SK-N-SH (cell line): Measurements from ENCODE around the gene DENND2C. TPM values are rescaled to one million over a fixed set of nuclear protein-coding genes. Genes with fewer than 3 reads are reported as not detected.

ENCODE experiments used
- CTCF ChIA-PET: fragments of 300-600, 350-600 bp; formaldehyde crosslinking; extraction: SDS; loops from one replicate; lab custom pipeline; 2021; lab: Yijun Ruan, JAX
- POLR2A ChIA-PET: fragments of 350-600 bp; sonication (Branson Sonifier 250); formaldehyde crosslinking; extraction: SDS; loops from one replicate; lab custom pipeline; 2020; ENCODE audit warnings: antibody characterized with exemption, inconsistent platforms; lab: Yijun Ruan, JAX
- DNase-seq: peaks from one replicate; pipeline ENCODE4 v3.0.0; 2012
- H2AFZ ChIP-seq: fragments of 200-600 bp; sonication (generic); 2 replicates; pipeline ENCODE4 v1.8.1; 2016; ENCODE audit warnings: antibody characterized with exemption, mild to moderate bottlenecking, low read depth
- H3F3A ChIP-seq: fragments of 200-600 bp; sonication (generic); replicated peaks from 2 replicates; pipeline ENCODE3; 2016; ENCODE audit warnings: antibody characterized with exemption, mild to moderate bottlenecking; ENCODE audit not compliant: insufficient read depth
- H3K27ac ChIP-seq, 2 experiments: fragments of 200-500 bp in 1 of 2; fragments of 200-600 bp in 1 of 2; sonication (Bioruptor generic) in 1 of 2; sonication (generic), shearing (Covaris generic) in 1 of 2; 2 replicates each; pipeline versions ENCODE4 v1.5.1 to v1.6.1; 2014 to 2016; ENCODE audit warnings: low read depth in 2 of 2, inconsistent platforms in 1 of 2, low read length in 1 of 2, mild to moderate bottlenecking in 1 of 2, mixed read lengths in 1 of 2
- H3K27me3 ChIP-seq: fragments of 200-600 bp; sonication (generic), shearing (Covaris generic); 2 replicates; pipeline ENCODE4 v1.6.1; 2016; ENCODE audit warnings: mixed run types; ENCODE audit not compliant: insufficient read depth
- H3K36me3 ChIP-seq, 2 experiments: fragments of 200-500 bp in 1 of 2; fragments of 200-600 bp in 1 of 2; sonication (Bioruptor generic) in 1 of 2; sonication (generic) in 1 of 2; replicated peaks in 1 of 2; 2 replicates each; pipeline versions ENCODE3 to v1.5.1; 2014 to 2016; ENCODE audit warnings: low read length in 1 of 2, mild to moderate bottlenecking in 1 of 2; ENCODE audit not compliant: insufficient read depth in 2 of 2, control insufficient read depth in 1 of 2
- H3K4me1 ChIP-seq, 2 experiments: fragments of 200-500 bp in 1 of 2; fragments of 200-600 bp in 1 of 2; sonication (Bioruptor generic) in 1 of 2; sonication (generic), shearing (Covaris generic) in 1 of 2; 2 replicates each; pipeline versions ENCODE4 v1.5.1 to v1.6.1; 2014 to 2016; ENCODE audit warnings: low read depth in 1 of 2, low read length in 1 of 2, mixed run types in 1 of 2; ENCODE audit not compliant: insufficient read depth in 2 of 2, control insufficient read depth in 1 of 2
- H3K4me2 ChIP-seq: fragments of 200-600 bp; sonication (generic), shearing (Covaris generic); 2 replicates; pipeline ENCODE4 v1.6.1; 2017; ENCODE audit warnings: mixed run types
- H3K4me3 ChIP-seq, 2 experiments: fragments of 200-500 bp in 1 of 2; fragments of 200-600 bp in 1 of 2; sonication (Bioruptor generic) in 1 of 2; sonication (generic), shearing (Covaris generic) in 1 of 2; 2 replicates each; pipeline versions ENCODE4 v1.5.1 to v1.8.1; 2014 to 2016; ENCODE audit warnings: low read depth in 2 of 2, inconsistent platforms in 1 of 2, low read length in 1 of 2, mild to moderate bottlenecking in 1 of 2, mixed read lengths in 1 of 2, moderate library complexity in 1 of 2
- H3K79me2 ChIP-seq: fragments of 200-600 bp; sonication (generic); 2 replicates; pipeline ENCODE4 v1.8.1; 2017; ENCODE audit warnings: mild to moderate bottlenecking; ENCODE audit not compliant: insufficient read depth
- H3K9ac ChIP-seq: fragments of 200-600 bp; sonication (generic); 2 replicates; pipeline ENCODE4 v1.6.1; 2017; ENCODE audit warnings: mixed run types
- H3K9me2 ChIP-seq: fragments of 200-600 bp; sonication (generic); 2 replicates; pipeline ENCODE4 v1.6.1; 2017; ENCODE audit warnings: mixed run types
- H3K9me3 ChIP-seq: fragments of 200-600 bp; sonication (generic); 2 replicates; pipeline ENCODE4 v1.6.1; 2017; ENCODE audit warnings: mixed run types, mild to moderate bottlenecking, moderate library complexity
- H4K20me1 ChIP-seq: fragments of 200-600 bp; sonication (generic); 2 replicates; pipeline ENCODE4 v1.6.1; 2017; ENCODE audit warnings: mild to moderate bottlenecking, mixed run types; ENCODE audit not compliant: insufficient read depth
- CHD2 ChIP-seq: fragments of 150-350 bp; IDR thresholded peaks from 2 replicates; pipeline ENCODE4 v1.6.1; 2018; ENCODE audit warnings: low read length; ENCODE audit not compliant: partially characterized antibody
- ELF1 ChIP-seq: IDR thresholded peaks from 2 replicates; pipeline ENCODE4 v1.4.0; 2012
- EZH2phosphoT487 ChIP-seq: fragments of 200-600 bp; sonication (generic); IDR thresholded peaks from 2 replicates; pipeline ENCODE4 v1.6.1; 2017; ENCODE audit warnings: low read depth, mixed run types, mild to moderate bottlenecking, antibody characterized with exemption, moderate library complexity, borderline replicate concordance
- FOXM1 ChIP-seq: IDR thresholded peaks from 2 replicates; pipeline ENCODE4 v1.4.0; 2012; ENCODE audit warnings: low read depth, mild to moderate bottlenecking
- RFX5 ChIP-seq: IDR thresholded peaks from 2 replicates; pipeline ENCODE4 v1.6.1; 2012; ENCODE audit warnings: mild to moderate bottlenecking, improper control_type of control experiment, low read length
- SMC3 ChIP-seq: IDR thresholded peaks from 2 replicates; pipeline ENCODE4 v1.6.1; 2012; ENCODE audit warnings: low read depth, low read length, improper control_type of control experiment
- TCF12 ChIP-seq: IDR thresholded peaks from 2 replicates; pipeline ENCODE4 v1.4.0; 2012
- TEAD4 ChIP-seq: IDR thresholded peaks from 2 replicates; pipeline ENCODE4 v1.4.0; 2012; ENCODE audit warnings: mild to moderate bottlenecking, borderline replicate concordance; ENCODE audit not compliant: insufficient read depth
- YY1 ChIP-seq: IDR thresholded peaks from 2 replicates; pipeline ENCODE4 v1.4.0; 2012; ENCODE audit warnings: low read depth, mild to moderate bottlenecking
- WGBS: methylation state at CpG from one replicate; pipeline ENCODE4 v1.1.6; 2017; ENCODE audit warnings: low lambda C conversion rate; 5-methylcytosine and 5-hydroxymethylcytosine counted together
- polyA plus RNA-seq, 3 experiments: library from polyadenylated mRNA; depleted of rRNA; stranded (reverse); fragments of >200 nt; gene quantifications; 2 replicates each; pipeline ENCODE4 v1.2.3, GENCODE V29; 2012
- TF ChIP-seq, protein P1 (sequence below): IDR thresholded peaks from 2 replicates; pipeline ENCODE4; 2012
- TF ChIP-seq, protein P2 (sequence below): IDR thresholded peaks from 2 replicates; pipeline ENCODE4 v1.4.0; 2012; ENCODE audit warnings: low read depth, borderline replicate concordance
- TF ChIP-seq, protein P3 (sequence below): fragments of 150-350 bp; IDR thresholded peaks from 2 replicates; pipeline ENCODE4 v1.6.1; 2016; ENCODE audit warnings: mild to moderate bottlenecking, low read depth, low read length

The DENND2C gene
- polyA plus RNA-seq, 1 of the 3 experiments (the other 2 are of a cell fraction), result 0.03 TPM

DNA sequence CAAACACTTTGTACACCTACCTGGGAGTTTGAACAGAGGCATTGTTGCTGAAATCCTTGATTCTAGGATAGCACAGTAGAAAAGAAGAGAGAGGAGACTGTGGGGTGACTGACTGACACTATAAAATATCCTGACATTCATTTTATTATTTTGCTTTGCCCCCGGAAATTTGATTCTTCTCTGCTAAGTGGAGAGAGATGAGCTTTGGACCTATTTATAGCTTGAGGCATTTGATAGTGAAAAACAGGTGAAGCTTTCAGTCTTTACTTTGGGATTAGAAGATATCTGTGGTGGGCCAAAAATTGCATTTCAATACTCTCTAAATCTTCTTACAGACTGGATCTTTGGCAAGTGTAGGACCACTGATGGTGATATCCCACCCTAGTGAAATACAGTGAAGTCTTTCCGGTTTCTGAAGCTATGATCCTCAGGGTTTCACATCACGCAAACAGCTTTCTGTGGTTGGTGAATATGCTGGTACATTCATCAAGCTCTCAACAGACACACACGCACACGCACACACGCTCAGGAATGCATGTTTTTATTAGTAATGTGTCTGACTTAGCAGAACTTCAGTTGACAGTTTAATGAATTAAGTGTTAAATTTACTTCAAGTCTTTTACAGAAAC, 25.7 kb upstream of the DENND2C start, which contains the start of gene AMPD1:
AMPD1 (minus strand) TSS at position 117 of the 629 bp plus-strand sequence; CDS start at position 42, 75 bp downstream.
- Histone ChIP-seq H3K27ac (no peak within 1 kb of the TSS), H3K4me3 (no peak within 1 kb of the TSS), H3K4me1 (no peaks in the 10 kb centered on the region), H3K9me3 (no peaks in the 10 kb centered on the region), H3K4me2 (no peak within 1 kb of the TSS), H2AFZ (peak within 1 kb of the TSS; percentile 65; the same call in 1 of the 2 replicates), H3K9ac (no peak within 1 kb of the TSS), H3K27me3 (no peaks in the 10 kb centered on the region; the same call in 1 of the 2 replicates), H3K36me3 (no peaks in the 10 kb centered on the region), H3F3A (no peaks in the 10 kb centered on the region), H4K20me1 (no peaks in the 10 kb centered on the region), H3K9me2 (no peaks in the 10 kb centered on the region), H3K79me2 (no peaks in the 10 kb centered on the region)
- DNase-seq, result no peak
- 36% methylated on average over 6 of the region's 6 CpGs for WGBS
- TF ChIP-seq, protein P1, sequence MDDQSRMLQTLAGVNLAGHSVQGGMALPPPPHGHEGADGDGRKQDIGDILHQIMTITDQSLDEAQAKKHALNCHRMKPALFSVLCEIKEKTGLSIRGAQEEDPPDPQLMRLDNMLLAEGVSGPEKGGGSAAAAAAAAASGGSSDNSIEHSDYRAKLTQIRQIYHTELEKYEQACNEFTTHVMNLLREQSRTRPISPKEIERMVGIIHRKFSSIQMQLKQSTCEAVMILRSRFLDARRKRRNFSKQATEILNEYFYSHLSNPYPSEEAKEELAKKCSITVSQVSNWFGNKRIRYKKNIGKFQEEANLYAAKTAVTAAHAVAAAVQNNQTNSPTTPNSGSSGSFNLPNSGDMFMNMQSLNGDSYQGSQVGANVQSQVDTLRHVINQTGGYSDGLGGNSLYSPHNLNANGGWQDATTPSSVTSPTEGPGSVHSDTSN, result no peak
- CTCF ChIA-PET, result interaction anchor here (1.2 kb wide), 1 partner anchor 42 kb away, joined by 3 read pairs; no protein-coding TSS in a partner anchor
- POLR2A ChIA-PET, result interaction anchor here (0.6 kb wide), 1 partner anchor 11 kb away, joined by 4 read pairs; no protein-coding TSS in a partner anchor

DNA sequence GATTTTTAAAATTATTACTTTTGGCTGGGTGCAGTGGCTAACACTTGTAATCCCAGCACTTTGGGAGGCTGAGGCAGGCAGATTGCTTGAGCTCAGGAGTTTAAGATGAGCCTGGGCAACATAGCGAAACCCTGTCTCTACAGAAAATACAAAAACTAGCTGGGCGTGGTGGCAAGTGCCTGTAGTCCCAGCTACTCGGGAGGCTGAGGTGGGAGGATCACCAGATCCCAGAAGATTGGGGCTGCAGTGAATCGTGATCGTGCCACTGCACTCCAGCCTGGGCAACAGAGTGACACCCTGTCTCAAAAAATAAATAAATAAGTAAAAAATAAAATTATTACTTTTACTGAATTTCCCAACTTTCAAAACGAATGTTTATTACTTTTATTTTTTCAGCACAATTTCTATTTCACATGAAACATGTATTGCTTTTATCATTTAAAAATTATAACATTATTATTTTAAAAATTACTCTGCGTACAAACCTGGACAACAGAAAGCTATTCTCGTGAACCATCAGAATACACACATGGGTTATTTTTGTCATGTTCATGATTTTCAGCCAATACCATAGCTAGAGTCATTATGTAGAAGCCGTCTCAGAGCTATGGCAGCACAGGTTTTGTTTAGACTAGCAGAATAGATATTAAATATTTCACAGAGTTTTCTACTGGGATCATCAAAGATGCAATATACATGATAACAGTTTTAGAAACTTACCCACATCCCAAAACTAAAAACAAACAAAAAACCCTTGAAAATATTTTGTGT, 24.9 kb upstream of the DENND2C start:
- CTCF ChIA-PET, result interaction anchor here (0.8 to 1.5 kb wide), 3 partner anchors 23 to 348 kb away, joined by 3 to 4 read pairs (median 3); partner anchors contain the start of gene DENND2C
- POLR2A ChIA-PET, result interaction anchor here (0.6 kb wide), 1 partner anchor 10 kb away, joined by 4 read pairs; no protein-coding TSS in a partner anchor

More for the DNA sequence above, 24.9 kb upstream of the DENND2C start:
- H3K79me2 ChIP-seq, result no peaks in the 10 kb centered on the region
- 33% methylated on average over 9 of the region's 9 CpGs for WGBS
- no peaks in the 10 kb centered on the region for H3K9me3 ChIP-seq
- H3K36me3 ChIP-seq, result no peaks in the 10 kb centered on the region
- H3K9me2 ChIP-seq, result no peaks in the 10 kb centered on the region
- peaks cover 7% of the 10 kb centered on the region; the same call in 1 of the 2 replicates for H3K27me3 ChIP-seq
- no peaks in the 10 kb centered on the region for H3K4me1 ChIP-seq
- no peak overlapping the region for H3K27ac ChIP-seq
- no peaks in the 10 kb centered on the region for H4K20me1 ChIP-seq
- H3K4me2 ChIP-seq, result no peak overlapping the region
- H3F3A ChIP-seq, result no peaks in the 10 kb centered on the region
- H3K9ac ChIP-seq, result no peak overlapping the region
- H2AFZ ChIP-seq, result peak overlapping the region; percentile 65; the same call in 1 of the 2 replicates
- no peak overlapping the region for H3K4me3 ChIP-seq
- DNase-seq, result no peak
- TF ChIP-seq CHD2, result no peak
- TF ChIP-seq ELF1, result no peak
- no peak for TF ChIP-seq TCF12
- TF ChIP-seq TEAD4, result no peak
- TF ChIP-seq, protein P2, sequence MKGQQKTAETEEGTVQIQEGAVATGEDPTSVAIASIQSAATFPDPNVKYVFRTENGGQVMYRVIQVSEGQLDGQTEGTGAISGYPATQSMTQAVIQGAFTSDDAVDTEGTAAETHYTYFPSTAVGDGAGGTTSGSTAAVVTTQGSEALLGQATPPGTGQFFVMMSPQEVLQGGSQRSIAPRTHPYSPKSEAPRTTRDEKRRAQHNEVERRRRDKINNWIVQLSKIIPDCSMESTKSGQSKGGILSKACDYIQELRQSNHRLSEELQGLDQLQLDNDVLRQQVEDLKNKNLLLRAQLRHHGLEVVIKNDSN, result no peak
- TF ChIP-seq YY1, result no peak
- TF ChIP-seq RFX5, result no peak
- TF ChIP-seq, protein P3, sequence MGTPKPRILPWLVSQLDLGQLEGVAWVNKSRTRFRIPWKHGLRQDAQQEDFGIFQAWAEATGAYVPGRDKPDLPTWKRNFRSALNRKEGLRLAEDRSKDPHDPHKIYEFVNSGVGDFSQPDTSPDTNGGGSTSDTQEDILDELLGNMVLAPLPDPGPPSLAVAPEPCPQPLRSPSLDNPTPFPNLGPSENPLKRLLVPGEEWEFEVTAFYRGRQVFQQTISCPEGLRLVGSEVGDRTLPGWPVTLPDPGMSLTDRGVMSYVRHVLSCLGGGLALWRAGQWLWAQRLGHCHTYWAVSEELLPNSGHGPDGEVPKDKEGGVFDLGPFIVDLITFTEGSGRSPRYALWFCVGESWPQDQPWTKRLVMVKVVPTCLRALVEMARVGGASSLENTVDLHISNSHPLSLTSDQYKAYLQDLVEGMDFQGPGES, result no peak
- TF ChIP-seq SMC3, result no peak
- TF ChIP-seq FOXM1, result no peak
- no peak for TF ChIP-seq EZH2phosphoT487
